Panc1 (cell line): Measurements from ENCODE around the gene ANXA6. TPM values are rescaled to one million over a fixed set of nuclear protein-coding genes. Genes with fewer than 3 reads are reported as not detected.

Source experiments
- ATAC-seq: fragments of 200-7000 bp; cut with Tn5 transposase; 2 replicates; pipeline ENCODE4 v1.9.1; 2020; ENCODE audit warnings: mild to moderate bottlenecking, moderate library complexity
- BruUV-seq: library from RNA; stranded (reverse); fragments of 400-500 nt; replicated peaks from 2 replicates; lab custom pipeline; 2021; lab: Mats Ljungman, UMichigan
- CTCF ChIA-PET: fragments of 300-600 bp; sonication (Branson Sonifier 250); formaldehyde crosslinking; loops from one replicate; lab custom pipeline; 2022; ENCODE audit warnings: antibody characterized with exemption; lab: Charles Lee
- POLR2A ChIA-PET: fragments of 300-600 bp; sonication (Branson Sonifier 250); formaldehyde crosslinking; loops from one replicate; lab custom pipeline; 2022; ENCODE audit warnings: antibody characterized with exemption; lab: Charles Lee
- DNase-seq: peaks from one replicate; pipeline ENCODE4 v3.0.0-alpha.2; 2010; ENCODE audit warnings: low read depth, low spot score
- H3K27ac ChIP-seq: 2 replicates; pipeline ENCODE4 v1.5.1; 2011; ENCODE audit warnings: mild to moderate bottlenecking, low read length, inconsistent platforms
- H3K27me3 ChIP-seq: fragments of 200-500 bp; sonication (Bioruptor generic); 2 replicates; pipeline ENCODE4 v1.6.0; 2014; ENCODE audit warnings: low read length, inconsistent platforms; ENCODE audit not compliant: control insufficient read depth, insufficient read depth
- H3K36me3 ChIP-seq: fragments of 200-500 bp; sonication (Bioruptor generic); 2 replicates; pipeline ENCODE4 v1.5.1; 2014; ENCODE audit warnings: inconsistent platforms, mild to moderate bottlenecking, low read length, moderate library complexity; ENCODE audit not compliant: control insufficient read depth, insufficient read depth
- H3K4me1 ChIP-seq: 2 replicates; pipeline ENCODE4 v1.5.1; 2011; ENCODE audit warnings: inconsistent platforms, mild to moderate bottlenecking, low read length, moderate library complexity; ENCODE audit not compliant: control insufficient read depth, insufficient read depth
- H3K4me3 ChIP-seq, 2 experiments: 2 replicates each; pipeline ENCODE4 v1.5.1; 2011 to 2012; ENCODE audit warnings: low read depth in 2 of 2, low read length in 2 of 2, mild to moderate bottlenecking in 2 of 2, inconsistent platforms in 1 of 2, moderate library complexity in 1 of 2
- H3K9me3 ChIP-seq: fragments of 200-500 bp; sonication (Bioruptor generic); 2 replicates; pipeline ENCODE4 v1.5.1; 2014; ENCODE audit warnings: low read depth, mild to moderate bottlenecking, inconsistent platforms, low read length, moderate library complexity; ENCODE audit not compliant: control insufficient read depth, insufficient read depth
- POLR2AphosphoS5 ChIP-seq: IDR thresholded peaks from 2 replicates; pipeline ENCODE4 v1.6.1; 2012; ENCODE audit warnings: mild to moderate bottlenecking, low read depth, low read length, moderate library complexity
- SIN3A ChIP-seq: IDR thresholded peaks from 2 replicates; pipeline ENCODE4 v1.6.1; 2012; ENCODE audit warnings: low read depth, mild to moderate bottlenecking, low read length, moderate library complexity, borderline replicate concordance; ENCODE audit not compliant: insufficient read depth
- TCF7L2 ChIP-seq: IDR thresholded peaks from 2 replicates; pipeline ENCODE4 v1.6.1; 2011; ENCODE audit warnings: mild to moderate bottlenecking, low read depth, low read length, inconsistent platforms
- in situ Hi-C: cut with HindIII; loops from 2 replicates; pipeline ENCODE4 v1.10.0; 2016; ENCODE audit warnings: low sequenced_read_pairs, low pct_unique_long_range_greater_than_20kb
- intact Hi-C: fragments of 100-400 bp; cut with micrococcal nuclease; formaldehyde crosslinking; loops from one replicate; pipeline ENCODE4 v1.10.0; 2022; ENCODE audit not compliant: unreplicated experiment
- total RNA-seq: library from RNA; stranded (reverse); gene quantifications from one replicate; pipeline ENCODE4 v1.2.1, GENCODE V29; 2021; ENCODE audit not compliant: unreplicated experiment
- TF ChIP-seq, protein P1 (sequence below), 2 experiments: IDR thresholded peaks; 2 replicates each; pipeline ENCODE4 v1.6.1; 2011 to 2012; ENCODE audit warnings: low read depth in 2 of 2, control low read depth in 1 of 2, low read length in 1 of 2, mild to moderate bottlenecking in 1 of 2, moderate library complexity in 1 of 2; ENCODE audit not compliant: insufficient read depth in 1 of 2
- TF ChIP-seq, protein P2 (sequence below): fragments of 450-650 bp; IDR thresholded peaks from 2 replicates; pipeline ENCODE4 v1.5.1; 2017; ENCODE audit warnings: mild to moderate bottlenecking

ANXA6 gene
- total RNA-seq, 1 experiment from 2014 or later, result 60.0 TPM

DNA sequence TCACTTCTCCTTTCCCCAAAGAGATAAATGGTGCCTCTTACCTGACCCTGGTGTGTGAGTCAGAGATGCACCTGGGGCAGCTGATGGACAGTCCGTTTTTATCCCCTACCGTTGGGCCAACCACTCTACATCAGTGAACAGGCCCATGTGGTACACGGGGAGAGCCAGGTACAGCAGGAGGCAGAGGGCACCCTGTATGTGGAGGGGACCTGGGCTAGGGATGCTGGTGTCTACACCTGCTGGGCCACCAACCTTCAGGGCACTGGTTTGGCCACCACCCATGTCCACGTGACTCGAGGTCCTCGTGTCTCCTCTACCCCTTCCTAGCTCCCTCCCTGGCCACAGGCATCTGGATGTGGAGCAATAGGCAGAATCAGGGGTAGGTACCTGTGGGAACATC is 22.7 kb upstream of the ANXA6 start:
- ChIA-PET POLR2A (no interaction called here), CTCF (no interaction called here)
- intact Hi-C loops (no loop called here), in situ Hi-C loops (no loop called here)
- Histone ChIP-seq H3K4me1 (no peaks in the 10 kb centered on the region), H3K9me3 (no peaks in the 10 kb centered on the region), H3K27ac (no peak overlapping the region), H3K27me3 (no peaks in the 10 kb centered on the region), H3K36me3 (no peaks in the 10 kb centered on the region), H3K4me3 (no peak overlapping the region)
- no TSS peak for BruUV-seq
- ATAC-seq, result no peak
- TF ChIP-seq, protein P1, sequence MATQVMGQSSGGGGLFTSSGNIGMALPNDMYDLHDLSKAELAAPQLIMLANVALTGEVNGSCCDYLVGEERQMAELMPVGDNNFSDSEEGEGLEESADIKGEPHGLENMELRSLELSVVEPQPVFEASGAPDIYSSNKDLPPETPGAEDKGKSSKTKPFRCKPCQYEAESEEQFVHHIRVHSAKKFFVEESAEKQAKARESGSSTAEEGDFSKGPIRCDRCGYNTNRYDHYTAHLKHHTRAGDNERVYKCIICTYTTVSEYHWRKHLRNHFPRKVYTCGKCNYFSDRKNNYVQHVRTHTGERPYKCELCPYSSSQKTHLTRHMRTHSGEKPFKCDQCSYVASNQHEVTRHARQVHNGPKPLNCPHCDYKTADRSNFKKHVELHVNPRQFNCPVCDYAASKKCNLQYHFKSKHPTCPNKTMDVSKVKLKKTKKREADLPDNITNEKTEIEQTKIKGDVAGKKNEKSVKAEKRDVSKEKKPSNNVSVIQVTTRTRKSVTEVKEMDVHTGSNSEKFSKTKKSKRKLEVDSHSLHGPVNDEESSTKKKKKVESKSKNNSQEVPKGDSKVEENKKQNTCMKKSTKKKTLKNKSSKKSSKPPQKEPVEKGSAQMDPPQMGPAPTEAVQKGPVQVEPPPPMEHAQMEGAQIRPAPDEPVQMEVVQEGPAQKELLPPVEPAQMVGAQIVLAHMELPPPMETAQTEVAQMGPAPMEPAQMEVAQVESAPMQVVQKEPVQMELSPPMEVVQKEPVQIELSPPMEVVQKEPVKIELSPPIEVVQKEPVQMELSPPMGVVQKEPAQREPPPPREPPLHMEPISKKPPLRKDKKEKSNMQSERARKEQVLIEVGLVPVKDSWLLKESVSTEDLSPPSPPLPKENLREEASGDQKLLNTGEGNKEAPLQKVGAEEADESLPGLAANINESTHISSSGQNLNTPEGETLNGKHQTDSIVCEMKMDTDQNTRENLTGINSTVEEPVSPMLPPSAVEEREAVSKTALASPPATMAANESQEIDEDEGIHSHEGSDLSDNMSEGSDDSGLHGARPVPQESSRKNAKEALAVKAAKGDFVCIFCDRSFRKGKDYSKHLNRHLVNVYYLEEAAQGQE (IDR thresholded peaks at IDR 0.05; ENCODE audit: insufficient read depth in 1 of 2, low read depth in 2 of 2, low read length in 1 of 2), result no peak
- TF ChIP-seq, protein P2, sequence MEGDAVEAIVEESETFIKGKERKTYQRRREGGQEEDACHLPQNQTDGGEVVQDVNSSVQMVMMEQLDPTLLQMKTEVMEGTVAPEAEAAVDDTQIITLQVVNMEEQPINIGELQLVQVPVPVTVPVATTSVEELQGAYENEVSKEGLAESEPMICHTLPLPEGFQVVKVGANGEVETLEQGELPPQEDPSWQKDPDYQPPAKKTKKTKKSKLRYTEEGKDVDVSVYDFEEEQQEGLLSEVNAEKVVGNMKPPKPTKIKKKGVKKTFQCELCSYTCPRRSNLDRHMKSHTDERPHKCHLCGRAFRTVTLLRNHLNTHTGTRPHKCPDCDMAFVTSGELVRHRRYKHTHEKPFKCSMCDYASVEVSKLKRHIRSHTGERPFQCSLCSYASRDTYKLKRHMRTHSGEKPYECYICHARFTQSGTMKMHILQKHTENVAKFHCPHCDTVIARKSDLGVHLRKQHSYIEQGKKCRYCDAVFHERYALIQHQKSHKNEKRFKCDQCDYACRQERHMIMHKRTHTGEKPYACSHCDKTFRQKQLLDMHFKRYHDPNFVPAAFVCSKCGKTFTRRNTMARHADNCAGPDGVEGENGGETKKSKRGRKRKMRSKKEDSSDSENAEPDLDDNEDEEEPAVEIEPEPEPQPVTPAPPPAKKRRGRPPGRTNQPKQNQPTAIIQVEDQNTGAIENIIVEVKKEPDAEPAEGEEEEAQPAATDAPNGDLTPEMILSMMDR, result no peak
- no peak for TF ChIP-seq POLR2AphosphoS5
- no peak for TF ChIP-seq SIN3A
- TF ChIP-seq TCF7L2, result no peak
- no peak for DNase-seq

DNA sequence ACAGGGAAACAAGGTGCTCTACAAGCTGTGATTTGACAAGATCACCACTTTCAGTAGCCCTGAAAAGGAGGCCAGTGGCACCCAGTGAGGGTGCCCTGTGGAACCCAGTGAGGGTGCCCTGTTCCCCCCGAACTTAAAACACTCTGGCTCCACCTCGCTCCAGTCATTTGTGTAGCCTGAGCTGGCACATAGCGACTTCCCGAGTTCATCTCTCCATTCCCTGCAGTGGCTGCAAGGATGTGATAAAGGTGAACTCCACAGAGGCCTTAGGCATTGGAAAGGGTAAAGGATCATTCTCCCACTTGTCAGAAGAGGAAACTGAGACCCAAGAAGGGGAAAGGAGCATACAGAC is 21.9 kb upstream of the ANXA6 start:
- H3K27ac ChIP-seq, result no peak overlapping the region
- no peak overlapping the region for H3K4me3 ChIP-seq
- BruUV-seq, result no TSS peak
- TF ChIP-seq, protein P1 (IDR thresholded peaks at IDR 0.05; ENCODE audit: insufficient read depth in 1 of 2, low read depth in 2 of 2, low read length in 1 of 2), result no peak
- TF ChIP-seq TCF7L2 (no peak), SIN3A (no peak), POLR2AphosphoS5 (no peak)
- TF ChIP-seq, protein P2, result no peak
- no peaks in the 10 kb centered on the region for H3K9me3 ChIP-seq
- H3K4me1 ChIP-seq, result peaks cover under 1% of the 10 kb centered on the region; the same call in 1 of the 2 replicates
- CTCF ChIA-PET, result interaction anchor here (0.8 kb wide), 1 partner anchor 12 kb away, joined by 11 read pairs; no protein-coding TSS in a partner anchor
- in situ Hi-C loops, result no loop called here
- no peak for DNase-seq
- no peaks in the 10 kb centered on the region for H3K36me3 ChIP-seq
- POLR2A ChIA-PET, result no interaction called here
- intact Hi-C loops, result no loop called here
- ATAC-seq, result no peak
- H3K27me3 ChIP-seq, result no peaks in the 10 kb centered on the region
